ENCODE results near the gene PALLD. TPM values are rescaled to one million over a fixed set of nuclear protein-coding genes. Genes with fewer than 3 reads are reported as not detected.

The PALLD gene
- total RNA-seq, 2 experiments from 2014 or later = 0.49 to 0.78 TPM

DNA sequence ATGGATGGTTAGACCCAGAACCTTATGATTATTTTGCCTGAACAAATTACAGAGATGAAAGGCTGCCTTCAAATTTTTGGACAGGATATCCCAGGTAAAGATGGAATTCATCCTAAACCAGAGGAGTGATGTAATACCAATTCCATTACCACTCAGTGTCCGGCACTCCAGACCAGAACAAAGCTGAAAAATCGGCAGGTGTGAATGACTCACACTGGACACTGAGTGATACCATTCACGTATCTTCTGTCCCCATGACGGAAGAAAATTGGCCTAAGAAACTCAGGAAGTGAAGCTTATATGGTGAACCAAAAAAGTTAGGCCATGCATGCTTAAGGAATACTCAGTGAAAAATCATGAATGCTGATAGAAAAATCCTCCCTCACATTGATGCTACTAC lies 34.5 kb downstream of the PALLD start:
- POLR2A ChIA-PET = interaction anchor here (1.7 kb wide), 1 partner anchor 11 kb away, joined by 4 read pairs; no protein-coding TSS in a partner anchor
- H3K27me3 Mint-ChIP-seq = peaks cover 16% of the 10 kb centered on the region
- H3K36me3 Mint-ChIP-seq (ENCODE audit: low read depth) = no peaks in the 10 kb centered on the region
- H3K27ac ChIP-seq (ENCODE audit: low read depth in 1 of 2, low read length in 2 of 2) = no peak overlapping the region
- H3K4me3 ChIP-seq (ENCODE audit: low read length) = no peak overlapping the region
- no peaks in the 10 kb centered on the region for H3K36me3 ChIP-seq (ENCODE audit: insufficient read depth, low read length)
- no peaks in the 10 kb centered on the region for H3K9me3 ChIP-seq (ENCODE audit: control insufficient read depth in 1 of 2, insufficient read depth in 1 of 2, low read length in 2 of 2)
- no peak overlapping the region for H3K4me3 Mint-ChIP-seq
- H3K4me1 ChIP-seq (ENCODE audit: insufficient read depth, low read length) = no peaks in the 10 kb centered on the region
- H3K4me1 Mint-ChIP-seq (ENCODE audit: low read depth) = no peaks in the 10 kb centered on the region
- no peaks in the 10 kb centered on the region for H3K27me3 ChIP-seq (ENCODE audit: control insufficient read depth in 1 of 2, insufficient read depth in 2 of 2, low read length in 2 of 2)
- intact Hi-C loops (cut with DNase I, micrococcal nuclease) = no loop called here
- no peaks in the 10 kb centered on the region for H3K9me3 Mint-ChIP-seq
- H3K27ac Mint-ChIP-seq = no peak overlapping the region
- ATAC-seq (ENCODE audit: poor library complexity) = no peak
- CTCF ChIA-PET = no interaction called here
- TF ChIP-seq, protein P1, sequence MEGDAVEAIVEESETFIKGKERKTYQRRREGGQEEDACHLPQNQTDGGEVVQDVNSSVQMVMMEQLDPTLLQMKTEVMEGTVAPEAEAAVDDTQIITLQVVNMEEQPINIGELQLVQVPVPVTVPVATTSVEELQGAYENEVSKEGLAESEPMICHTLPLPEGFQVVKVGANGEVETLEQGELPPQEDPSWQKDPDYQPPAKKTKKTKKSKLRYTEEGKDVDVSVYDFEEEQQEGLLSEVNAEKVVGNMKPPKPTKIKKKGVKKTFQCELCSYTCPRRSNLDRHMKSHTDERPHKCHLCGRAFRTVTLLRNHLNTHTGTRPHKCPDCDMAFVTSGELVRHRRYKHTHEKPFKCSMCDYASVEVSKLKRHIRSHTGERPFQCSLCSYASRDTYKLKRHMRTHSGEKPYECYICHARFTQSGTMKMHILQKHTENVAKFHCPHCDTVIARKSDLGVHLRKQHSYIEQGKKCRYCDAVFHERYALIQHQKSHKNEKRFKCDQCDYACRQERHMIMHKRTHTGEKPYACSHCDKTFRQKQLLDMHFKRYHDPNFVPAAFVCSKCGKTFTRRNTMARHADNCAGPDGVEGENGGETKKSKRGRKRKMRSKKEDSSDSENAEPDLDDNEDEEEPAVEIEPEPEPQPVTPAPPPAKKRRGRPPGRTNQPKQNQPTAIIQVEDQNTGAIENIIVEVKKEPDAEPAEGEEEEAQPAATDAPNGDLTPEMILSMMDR (IDR thresholded peaks at IDR 0.05) = no peak
- DNase-seq = no peak

DNA sequence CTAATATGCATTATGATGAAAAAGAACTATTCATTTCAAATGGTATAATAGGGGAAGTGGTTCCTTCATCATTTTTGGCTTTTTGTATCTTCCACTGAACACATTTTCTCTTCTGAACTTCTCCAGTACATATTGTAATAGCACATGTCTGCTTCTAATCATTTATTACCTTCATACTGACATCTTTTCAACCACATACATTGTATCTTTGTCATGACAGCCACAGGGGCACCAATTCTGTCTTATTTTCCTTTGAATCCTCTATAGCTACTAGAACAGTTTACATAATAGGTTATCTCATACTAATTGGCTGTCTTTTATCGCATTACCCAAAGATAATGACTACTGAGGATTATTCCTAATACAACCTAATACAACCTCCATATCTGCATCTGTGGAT lies 37.7 kb downstream of the PALLD start:
- Histone ChIP-seq H3K9me3 (ENCODE audit: control insufficient read depth in 1 of 2, insufficient read depth in 1 of 2, low read length in 2 of 2) (no peaks in the 10 kb centered on the region), H3K4me3 (ENCODE audit: low read length) (no peak overlapping the region), H3K27me3 (ENCODE audit: control insufficient read depth in 1 of 2, insufficient read depth in 2 of 2, low read length in 2 of 2) (no peaks in the 10 kb centered on the region), H3K27ac (ENCODE audit: low read depth in 1 of 2, low read length in 2 of 2) (no peak overlapping the region), H3K4me1 (ENCODE audit: insufficient read depth, low read length) (no peaks in the 10 kb centered on the region), H3K36me3 (ENCODE audit: insufficient read depth, low read length) (no peaks in the 10 kb centered on the region)
- ATAC-seq (ENCODE audit: poor library complexity) = no peak
- ChIA-PET POLR2A (no interaction called here), CTCF (no interaction called here)
- peaks cover 3% of the 10 kb centered on the region for H3K27me3 Mint-ChIP-seq
- no peak for DNase-seq
- intact Hi-C loops (cut with DNase I, micrococcal nuclease) = no loop called here
- H3K4me3 Mint-ChIP-seq = no peak overlapping the region
- H3K9me3 Mint-ChIP-seq = no peaks in the 10 kb centered on the region
- no peaks in the 10 kb centered on the region for H3K4me1 Mint-ChIP-seq (ENCODE audit: low read depth)
- no peaks in the 10 kb centered on the region for H3K36me3 Mint-ChIP-seq (ENCODE audit: low read depth)
- TF ChIP-seq, protein P1 (IDR thresholded peaks at IDR 0.05) = no peak
- no peak overlapping the region for H3K27ac Mint-ChIP-seq

DNA sequence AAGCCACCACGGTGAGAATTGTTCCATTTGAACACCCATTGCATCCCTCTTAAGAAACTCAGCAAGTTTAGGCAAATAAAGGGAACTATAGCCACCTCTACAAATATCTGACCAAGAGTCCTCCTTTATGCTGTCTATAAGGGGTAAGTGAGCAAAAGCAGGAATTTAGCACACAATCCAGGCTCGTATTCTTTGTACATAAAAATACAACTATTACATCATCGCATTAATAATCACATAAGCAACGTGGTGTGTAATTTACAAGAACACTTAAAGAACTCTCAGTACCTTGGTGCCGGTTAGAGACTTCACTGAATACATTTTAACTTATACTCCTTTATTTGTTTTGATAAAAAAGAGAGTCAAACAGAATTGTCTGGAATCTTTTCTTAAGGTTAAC lies 38.8 kb downstream of the PALLD start:
- ChIA-PET POLR2A (no interaction called here), CTCF (no interaction called here)
- TF ChIP-seq, protein P1 (IDR thresholded peaks at IDR 0.05) = no peak
- H3K27me3 Mint-ChIP-seq = peaks cover 8% of the 10 kb centered on the region
- no peaks in the 10 kb centered on the region for H3K36me3 Mint-ChIP-seq (ENCODE audit: low read depth)
- no peaks in the 10 kb centered on the region for H3K9me3 Mint-ChIP-seq
- no peaks in the 10 kb centered on the region for H3K9me3 ChIP-seq (ENCODE audit: control insufficient read depth in 1 of 2, insufficient read depth in 1 of 2, low read length in 2 of 2)
- no peak overlapping the region for H3K27ac Mint-ChIP-seq
- no peak overlapping the region for H3K4me3 ChIP-seq (ENCODE audit: low read length)
- ATAC-seq (ENCODE audit: poor library complexity) (no peak), DNase-seq (no peak)
- H3K27me3 ChIP-seq (ENCODE audit: control insufficient read depth in 1 of 2, insufficient read depth in 2 of 2, low read length in 2 of 2) = no peaks in the 10 kb centered on the region
- no peaks in the 10 kb centered on the region for H3K36me3 ChIP-seq (ENCODE audit: insufficient read depth, low read length)
- intact Hi-C loops (cut with DNase I, micrococcal nuclease) = no loop called here
- H3K4me1 ChIP-seq (ENCODE audit: insufficient read depth, low read length) = no peaks in the 10 kb centered on the region
- H3K4me3 Mint-ChIP-seq = no peak overlapping the region
- H3K27ac ChIP-seq (ENCODE audit: low read depth in 1 of 2, low read length in 2 of 2) = no peak overlapping the region
- no peaks in the 10 kb centered on the region for H3K4me1 Mint-ChIP-seq (ENCODE audit: low read depth)
